ENCODE data around the gene TNFRSF11A.

TNFRSF11A gene

DNA sequence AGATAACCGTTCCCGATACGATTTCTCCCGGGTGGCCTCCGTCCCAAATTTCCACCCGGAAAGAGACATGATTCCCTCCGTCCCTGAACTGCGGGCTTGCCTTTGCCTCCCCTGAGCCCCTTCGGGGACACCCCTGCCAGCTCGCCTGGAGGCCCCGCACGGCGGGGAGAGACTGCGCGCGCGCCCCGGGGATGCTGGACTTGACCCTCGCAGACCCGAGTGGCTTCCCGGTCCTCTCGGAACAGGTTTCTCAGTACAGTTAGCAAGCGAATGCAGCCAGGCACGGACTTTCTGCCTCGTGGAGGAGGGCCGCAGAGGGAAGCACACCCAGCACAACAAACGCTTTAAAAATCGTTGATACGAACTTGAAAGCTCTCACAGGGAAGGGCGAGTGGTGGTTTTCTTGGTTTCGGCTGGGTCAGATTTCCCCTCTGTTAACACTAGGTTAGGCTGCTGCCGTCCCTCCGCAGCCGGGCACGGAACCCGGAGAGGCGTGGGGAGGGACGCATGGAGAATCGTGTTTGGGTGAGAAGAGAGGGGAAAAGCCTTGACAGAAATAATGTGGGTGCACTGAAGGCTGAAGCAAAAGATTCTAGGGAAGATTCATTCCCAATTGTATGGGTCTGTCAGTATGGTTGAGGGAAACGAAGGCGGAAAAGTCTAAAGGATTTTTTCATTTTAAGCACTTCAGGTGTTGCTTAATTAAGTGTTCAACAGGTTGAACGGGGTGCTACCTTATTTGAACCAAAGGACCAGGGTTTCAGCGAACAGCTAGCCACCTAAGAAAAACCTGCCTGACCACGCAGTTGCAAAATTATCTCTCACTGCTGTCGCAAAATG lies 916 bp downstream of the TNFRSF11A start:
- peak; percentile 76 for DNase-seq

DNA sequence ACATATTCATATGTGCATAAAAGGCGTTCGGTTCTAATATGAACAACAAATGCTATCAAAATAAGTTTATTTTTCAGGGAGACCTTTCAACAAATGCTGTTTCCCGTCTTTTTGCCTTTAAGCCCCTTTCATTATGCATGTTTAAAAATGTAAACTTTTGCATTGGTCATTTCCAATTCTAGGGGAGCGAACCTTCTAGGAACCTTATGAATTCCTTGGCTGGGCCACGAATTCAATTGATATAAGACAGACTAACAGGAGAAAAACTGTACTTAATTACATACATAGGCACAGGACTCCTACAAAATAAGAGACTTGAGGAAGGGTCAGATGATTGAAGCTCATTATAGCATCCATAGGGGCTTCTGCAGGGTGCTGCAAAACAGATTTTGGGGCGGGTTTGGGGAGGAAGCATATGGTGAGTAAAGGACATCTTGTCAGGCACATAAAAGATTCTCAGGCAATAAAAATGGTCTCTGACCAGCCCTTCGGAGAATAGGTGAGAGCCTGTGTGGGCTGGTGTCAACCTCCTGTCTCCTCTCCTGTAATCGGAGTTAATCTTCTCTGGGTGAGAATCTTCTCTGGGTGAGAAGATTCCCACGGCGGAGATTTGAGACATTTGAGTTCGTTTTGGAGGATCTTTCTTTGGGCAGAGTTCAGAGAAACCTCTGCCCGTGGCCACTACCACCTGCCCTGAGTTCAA lies 1.7 kb downstream of the TNFRSF11A start:
- no peak for DNase-seq

DNA sequence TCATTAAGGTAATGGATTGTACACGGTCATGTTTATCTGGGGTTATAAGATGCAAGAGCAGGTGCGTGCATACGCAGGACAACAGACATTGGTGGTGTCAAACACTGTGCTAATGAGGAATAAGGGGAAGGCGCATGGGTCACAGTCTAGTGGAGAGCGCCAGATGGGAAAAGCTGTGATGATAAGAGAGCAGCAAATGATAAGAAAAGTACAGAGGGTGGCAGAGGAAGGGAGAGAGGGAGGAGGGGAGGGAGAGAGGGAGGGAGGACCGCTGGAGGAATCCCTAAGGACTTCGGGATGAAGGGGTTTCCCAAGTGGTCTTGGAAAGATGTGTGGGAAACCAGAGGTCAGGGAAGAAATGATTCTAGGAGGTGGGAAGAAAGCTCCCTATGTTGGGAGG lies 2.9 kb downstream of the TNFRSF11A start:
- no peak for DNase-seq

DNA sequence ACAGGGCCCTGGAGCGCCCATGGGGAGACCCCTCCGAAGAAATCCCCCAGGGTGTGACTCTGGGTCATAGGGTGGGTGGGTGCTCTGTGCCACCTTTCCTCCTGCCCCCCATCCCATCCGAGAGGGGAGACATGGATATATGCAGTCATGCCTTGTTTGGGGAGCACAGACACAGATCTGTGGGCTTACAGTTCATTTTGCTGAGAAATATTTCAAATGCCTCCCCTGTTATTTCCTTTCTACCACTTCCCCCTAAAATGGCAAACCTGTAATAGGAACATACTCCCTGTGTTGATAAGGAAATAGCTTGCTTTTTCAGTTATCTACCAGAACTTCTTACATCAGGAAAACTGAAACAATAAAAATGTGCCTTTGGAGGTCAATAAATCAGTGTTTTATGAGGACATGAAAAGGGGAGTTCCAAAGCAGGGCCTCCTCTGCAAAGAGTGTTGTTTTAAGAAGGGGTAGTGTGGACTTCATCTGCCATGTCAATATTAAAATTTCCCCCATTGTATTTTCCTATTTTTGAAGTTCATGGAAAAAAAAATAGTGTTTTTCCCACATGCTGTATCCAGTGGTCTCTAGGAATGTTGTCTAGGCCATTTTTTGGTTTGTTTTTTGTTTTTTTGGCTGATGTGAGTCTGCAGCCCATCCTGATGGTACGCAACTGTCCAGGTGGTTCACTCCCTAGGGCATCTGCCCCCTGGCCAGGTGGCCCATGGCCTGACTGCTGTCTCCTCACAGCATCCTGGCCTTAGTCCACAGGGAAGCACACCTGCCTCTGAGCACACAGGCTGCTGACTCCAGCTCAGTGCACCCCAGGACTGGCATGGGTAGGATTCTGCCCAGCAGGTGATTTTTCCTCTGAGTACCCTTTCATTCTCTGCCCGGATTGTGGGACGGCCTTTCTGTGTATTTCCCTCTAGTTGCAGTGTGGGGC lies 3.7 kb downstream of the TNFRSF11A start:
- DNase-seq: no peak

DNA sequence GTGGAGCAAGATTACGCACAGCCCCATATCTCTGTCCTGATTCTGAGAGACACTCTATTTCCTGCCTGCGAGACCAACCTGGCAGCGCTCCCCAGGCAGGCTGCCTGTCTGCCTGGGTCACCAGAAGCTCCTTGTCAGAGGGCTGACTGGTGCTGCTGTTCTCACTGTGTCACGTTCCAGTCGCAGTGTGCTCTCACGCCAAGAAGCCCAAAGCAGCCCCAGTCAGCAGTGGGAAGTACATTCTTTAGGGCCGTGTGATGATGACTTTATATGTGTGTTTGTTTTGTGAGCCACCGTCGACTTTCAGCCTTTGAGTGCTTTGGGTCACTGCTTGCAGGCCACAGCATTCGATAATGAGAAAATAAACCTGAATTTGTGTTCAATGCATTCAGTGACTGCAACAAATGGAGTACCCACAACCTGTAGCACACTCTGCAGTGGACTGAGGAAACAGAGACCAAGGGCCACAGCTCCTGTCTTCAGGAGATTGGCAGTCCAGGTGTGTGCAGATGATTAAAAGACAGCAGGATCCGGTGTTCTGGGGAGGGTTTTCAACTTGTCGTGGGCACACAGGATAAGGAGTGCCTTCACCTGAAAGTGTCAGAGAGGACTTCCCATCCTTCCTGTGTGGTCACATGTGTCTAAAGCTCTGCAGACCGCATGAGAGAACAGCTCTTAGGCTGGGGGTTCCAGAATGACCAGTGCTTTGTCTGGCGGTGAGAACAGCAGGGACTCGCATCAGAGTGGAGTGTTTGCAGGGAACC lies 4.8 kb downstream of the TNFRSF11A start:
- DNase-seq: no peak

DNA sequence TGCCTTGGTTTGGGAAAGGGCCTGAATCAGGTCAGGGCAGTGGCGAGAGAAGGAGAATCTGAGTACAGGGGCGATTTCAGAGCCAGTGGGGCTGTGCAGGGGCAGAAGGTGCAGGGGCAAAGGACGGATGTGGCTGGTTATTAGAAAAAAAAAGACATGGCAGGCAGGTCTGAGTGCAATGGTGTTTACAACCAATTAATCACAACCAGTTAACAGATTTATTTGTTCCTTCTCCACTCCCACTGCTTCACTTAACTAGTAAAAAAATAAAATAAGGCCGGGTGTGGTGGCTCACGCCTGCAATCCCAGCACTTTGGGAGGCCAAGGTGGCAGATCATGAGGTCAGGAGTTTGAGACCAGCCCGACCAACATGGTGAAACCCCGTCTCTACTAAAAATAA lies 5.5 kb downstream of the TNFRSF11A start:
- DNase-seq: no peak

DNA sequence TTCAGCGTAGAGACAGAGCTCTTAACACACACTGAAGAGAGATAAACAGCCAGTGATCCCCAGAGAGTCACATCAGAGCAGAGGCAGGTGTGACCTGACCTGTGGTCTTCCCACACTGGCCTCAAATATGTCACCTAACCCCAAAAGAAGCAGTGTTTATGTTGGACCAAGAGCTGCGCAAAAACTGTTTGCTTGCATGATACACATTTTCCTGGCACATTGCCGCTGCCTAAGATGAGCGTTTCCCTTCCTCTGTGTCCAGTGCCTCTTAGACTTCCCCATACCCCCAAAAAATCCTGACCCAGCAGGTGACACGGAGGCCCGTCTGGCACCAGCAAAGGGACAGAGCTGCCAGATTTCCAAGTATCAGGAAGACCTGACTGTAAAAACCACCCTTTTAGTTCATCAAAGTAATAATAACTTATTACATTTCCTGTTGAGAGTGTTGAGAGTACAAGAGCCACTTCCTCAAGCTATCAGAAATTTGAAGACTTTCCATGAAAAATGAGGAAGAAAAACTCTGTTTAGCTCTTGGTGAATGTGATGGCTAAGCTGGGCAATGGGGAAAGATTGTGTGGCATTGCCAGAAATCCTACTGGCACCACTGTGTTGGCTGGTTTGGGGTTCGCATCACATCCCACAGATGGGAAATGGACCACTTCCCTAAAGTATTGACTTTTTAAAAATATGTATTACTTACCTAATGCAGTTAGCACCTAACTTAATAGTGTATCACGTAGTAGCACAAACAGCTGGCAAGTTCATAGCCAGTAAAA lies 6.7 kb downstream of the TNFRSF11A start:
- DNase-seq: no peak

DNA sequence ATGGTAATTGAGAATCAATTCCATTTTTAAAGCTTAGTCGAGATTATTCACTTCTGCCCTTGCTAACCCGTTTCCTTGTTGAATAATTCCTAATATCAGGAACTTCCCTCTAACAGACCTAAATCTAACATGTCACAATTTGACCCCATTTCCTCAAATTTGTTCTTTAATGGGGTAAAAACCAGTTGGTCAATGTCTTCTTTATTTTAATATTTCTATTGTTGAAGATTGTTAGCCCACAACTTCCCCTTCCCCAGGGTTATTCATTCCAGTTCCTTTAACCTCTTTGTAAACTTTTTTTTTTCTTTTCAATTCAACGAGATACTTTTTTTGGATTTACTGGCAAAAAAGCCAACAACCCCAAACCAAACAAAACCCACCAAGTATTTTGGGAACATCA lies 7.3 kb downstream of the TNFRSF11A start:
- no peak for DNase-seq

DNA sequence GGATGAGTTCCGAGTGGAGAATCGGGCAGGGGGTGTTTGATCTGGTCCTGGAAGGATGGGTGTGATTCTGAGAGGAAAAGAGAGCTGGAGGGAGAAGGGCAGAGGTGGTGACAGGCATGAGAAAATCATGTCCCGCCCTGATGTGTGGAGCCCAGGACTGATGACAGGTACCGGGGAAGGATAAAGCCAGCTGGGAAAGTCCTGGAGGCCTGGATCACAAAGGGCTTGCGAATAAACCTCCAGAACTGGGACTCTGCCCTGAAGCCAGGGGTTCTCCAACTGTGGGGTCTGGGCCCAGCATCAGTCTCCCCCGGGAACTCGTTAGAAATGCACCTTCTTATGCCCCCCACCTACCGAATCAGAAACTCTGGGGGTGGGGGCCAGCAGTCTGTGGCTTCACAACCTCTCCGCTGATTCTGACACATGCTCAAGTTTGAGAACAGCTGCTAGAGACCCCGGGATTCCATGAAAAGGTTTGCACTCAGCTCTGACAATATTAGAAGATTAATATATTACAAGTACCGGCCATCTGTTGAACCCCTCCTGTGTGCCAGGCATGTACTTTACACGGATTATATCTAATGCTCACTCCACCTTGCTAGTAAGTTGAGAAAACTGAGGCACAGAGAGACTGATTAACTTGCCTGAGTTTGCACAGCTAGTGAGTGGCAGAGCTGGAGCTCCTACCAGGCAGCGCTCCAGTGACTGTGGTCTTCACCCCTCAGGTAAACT lies 8.0 kb downstream of the TNFRSF11A start:
- no peak for DNase-seq

DNA sequence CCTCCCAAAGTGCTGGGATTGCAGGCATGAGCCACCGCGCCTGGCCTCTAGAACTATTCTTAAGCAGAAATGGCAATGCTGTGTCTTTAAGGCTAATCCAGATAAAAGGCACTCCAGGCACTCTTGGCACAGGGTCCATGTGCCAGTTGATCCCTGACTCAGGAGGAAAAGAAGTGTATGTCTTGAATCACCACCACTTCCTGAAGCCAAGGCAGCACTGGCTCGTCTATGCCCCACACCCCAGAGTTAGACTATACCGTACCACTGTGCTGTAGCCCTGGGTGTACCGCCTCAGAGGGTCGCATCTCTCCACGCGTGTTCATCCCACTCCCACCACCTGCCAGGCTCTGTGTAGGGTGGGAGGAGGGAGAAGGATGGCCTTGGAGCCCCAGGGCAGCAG lies 9.0 kb downstream of the TNFRSF11A start:
- no peak for DNase-seq

DNA sequence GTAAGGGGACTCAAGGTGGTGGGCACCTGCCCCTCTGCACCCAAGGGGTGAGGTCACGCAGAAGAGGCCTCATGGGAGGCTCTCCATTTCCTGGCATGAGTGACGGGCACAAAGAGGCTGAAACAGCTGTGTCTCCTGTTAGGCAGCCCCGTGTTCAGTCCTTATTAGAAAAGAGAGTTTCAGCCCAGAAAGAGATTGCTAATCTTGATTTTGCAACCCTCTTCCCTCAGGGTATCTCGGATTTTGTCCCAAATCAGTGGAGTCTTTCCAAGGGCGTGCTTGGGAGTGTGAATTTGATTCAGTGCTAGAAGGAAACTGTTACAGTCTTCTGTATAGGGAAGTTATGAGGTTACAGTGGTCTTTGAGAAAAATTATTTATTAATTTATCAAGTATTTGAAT lies 10.4 kb downstream of the TNFRSF11A start:
- no peak for DNase-seq

DNA sequence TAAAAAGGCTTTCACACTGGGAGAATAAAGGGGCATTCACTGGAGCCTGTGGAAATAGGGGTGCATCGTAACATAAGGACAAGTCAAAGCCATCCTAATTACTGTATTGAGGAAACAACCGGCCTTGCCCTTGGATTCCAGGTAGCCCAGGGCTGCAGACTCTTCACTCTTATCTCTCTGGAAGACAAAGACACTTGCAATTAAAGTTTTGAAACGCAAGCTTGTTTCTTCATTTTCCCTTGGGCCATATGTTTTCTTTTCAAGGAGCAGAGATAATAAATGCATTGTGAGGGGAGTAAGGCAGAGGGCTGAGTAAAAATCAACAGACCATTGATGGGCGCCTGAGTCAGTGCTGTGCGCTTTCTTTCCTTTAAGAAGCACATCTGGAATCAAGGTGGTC lies 11.5 kb downstream of the TNFRSF11A start:
- no peak for DNase-seq

DNA sequence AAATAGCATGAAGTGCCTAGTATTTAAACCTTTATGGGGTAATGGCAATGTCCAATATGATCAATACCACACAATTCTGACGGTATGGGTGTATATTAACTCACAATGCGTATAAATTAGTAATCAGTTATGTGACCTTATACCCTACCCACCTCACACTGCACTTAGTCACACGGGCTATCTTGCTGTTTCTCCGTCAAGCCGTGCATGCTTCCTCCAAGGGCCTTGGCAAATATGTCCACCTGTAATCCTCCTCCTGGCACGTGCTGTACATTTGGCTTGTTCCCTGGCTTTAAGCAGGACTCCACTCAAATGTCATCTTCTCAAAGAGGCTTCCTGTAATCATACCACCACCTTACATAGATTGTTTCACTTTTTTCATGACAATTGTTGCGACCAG lies 12.2 kb downstream of the TNFRSF11A start:
- DNase-seq: no peak

DNA sequence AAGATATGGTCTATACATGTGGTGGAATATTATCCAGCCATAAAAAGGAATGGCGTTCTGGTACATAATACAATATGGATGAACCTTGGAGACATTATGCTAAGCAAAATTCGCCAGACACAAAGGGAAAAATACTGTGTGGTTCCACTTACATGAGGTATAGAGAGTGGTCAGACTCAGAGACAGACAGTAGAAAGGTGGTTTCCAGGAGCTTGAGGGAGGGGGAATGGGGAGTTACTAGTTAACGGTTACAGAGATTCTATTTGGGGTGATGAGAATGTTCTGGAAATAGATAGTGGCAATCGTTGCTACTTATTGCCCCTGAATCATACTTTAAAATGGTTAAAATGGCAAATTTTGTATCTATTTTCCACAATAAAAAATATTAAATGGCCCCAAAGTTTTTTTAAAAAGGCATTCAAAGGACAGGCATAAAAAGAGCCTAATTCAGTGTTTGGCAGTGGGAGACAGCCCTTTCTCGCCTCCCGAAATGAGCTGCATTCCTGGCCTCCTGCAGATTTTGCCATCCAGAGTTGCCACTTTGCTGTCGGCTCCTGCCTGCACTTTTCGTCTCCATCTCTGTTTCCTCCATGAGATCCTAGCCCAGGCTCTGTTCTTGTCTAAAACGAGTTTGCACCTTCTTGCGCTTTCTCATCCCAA lies 13.5 kb downstream of the TNFRSF11A start:
- no peak for DNase-seq

DNA sequence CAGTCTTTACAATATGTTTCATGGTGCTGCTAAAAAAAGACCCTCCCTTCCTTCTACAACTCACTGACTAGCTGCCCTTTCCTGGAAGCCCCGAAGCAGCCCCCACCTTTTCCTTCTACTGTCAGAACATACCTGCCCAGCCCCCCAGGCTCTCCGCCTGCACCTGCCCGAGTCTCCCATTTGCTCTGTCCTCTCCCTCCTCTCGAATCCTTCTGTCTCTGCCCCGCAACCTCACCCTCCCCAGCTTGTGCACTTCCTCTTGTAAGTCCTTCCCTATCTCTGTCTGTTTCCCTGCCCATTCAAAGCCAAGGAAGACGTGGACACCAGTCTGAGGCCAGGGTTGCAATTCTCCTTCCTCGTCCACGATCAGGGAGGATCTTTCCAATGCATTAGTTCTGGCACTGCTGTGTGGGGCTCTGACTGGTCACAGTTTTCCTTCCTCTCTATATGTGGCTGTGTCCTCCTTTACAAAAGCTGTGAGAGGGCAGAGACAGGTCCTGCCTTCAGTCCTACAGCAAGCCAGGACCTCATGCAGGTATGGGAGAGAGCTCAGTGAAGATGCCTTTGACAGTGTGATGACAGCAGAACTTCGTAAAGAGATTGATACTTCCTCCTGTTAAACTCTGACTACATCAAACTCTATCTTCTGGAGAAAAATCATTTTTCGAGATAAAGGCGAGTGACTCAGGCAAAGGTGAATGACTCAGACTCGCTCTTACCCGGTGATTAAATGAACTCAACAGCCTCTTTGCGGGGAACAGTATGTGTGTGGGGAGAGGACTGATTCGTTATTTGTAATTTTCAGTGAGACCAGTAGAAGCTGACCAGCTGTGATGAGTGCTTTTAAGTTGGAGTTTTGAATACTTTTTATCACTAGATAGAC lies 14.2 kb downstream of the TNFRSF11A start:
- no peak for DNase-seq

DNA sequence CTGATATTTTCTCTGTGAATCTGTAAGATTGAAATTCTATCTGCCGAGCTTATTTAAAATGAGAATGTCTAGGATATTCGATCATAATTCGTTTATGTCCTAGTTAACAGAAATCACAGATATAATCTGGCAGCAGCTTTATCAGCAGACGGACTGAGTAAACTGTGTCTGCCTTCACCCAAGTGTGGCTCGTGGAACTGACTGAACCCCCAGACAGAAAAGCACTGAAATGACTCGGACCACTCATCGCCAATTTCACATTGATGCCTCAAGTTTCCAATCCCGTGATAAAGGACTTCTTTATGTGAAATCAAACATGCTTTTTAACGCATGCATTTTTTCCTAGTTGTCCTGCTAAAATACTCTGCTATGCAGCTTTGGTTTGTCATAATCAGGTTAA lies 15.9 kb downstream of the TNFRSF11A start:
- no peak for DNase-seq

DNA sequence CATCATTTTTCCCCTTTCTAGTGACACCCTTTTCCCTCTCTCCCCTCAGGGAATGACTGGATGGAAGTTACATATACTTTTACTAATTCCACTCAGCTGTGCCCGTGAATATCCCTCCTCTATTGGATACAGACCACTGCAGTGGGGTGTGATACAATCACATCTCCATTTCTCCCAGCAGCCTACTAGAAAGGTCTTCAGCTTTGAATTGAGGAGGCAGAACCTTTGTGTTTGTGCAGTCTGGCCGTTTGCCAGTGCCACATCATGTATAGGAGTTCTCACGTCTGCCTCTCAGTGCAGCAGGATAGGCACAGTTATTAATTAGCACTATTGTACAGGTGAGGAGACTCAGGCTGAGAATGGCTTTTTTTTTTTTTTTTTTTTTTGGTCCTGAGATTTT lies 16.4 kb downstream of the TNFRSF11A start:
- no peak for DNase-seq

DNA sequence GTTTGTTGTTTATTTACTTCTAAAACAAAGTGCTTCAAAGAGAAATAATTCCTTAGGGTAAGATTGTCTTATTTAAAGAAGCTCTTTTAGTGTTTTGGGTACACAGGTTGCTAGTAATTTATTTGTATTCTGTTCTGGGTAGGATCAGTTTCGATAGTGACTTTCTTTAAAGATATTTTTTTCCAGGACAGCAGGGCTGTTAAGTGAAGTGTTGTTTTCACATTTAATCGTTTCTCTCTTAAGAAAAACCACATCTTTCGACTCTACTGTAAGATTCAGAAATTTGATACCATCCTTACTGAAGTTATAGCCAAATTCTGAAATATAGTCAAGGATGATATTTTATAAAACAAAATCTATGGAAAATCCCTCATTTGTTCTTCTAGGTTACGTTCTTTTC lies 17.8 kb downstream of the TNFRSF11A start:
- DNase-seq: no peak

DNA sequence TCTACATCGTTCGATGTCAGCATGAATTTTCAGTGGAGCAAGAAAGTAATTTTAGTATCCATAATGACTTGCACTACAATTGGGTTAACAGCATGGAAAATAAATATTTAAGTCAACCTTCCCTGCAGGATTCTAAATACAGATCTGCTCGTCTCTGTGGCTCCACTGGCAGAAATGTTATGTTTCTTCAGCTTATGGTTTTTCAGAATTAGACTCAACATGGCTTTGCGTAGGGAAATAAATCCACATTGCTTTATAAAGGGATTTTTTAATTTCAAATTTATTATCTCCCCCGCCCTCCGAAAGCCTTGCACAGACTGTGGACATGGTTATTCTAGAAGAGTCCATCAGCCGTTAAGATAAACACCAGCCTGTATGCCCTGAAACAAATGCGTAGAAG lies 18.2 kb downstream of the TNFRSF11A start:
- no peak for DNase-seq

Measured in activated CD8-positive, alpha-beta memory T cell treated with anti-CD3 and anti-CD28 coated beads, Interleukin-2, amount 50 U/mL, for 48 hours (primary cell).